HG02943 (cell line): Measurements from ENCODE around the gene SLC24A4.
"Not testable (repeated sequence)": the region's sequence is repeated elsewhere in the genome, so short reads cannot be mapped to it uniquely, and the experiment has no call there.

ENCODE experiments used
- ATAC-seq: cut with Tn5 transposase; IDR thresholded peaks from one replicate; pipeline ENCODE4 v1.9.1; 2021; ENCODE audit warnings: mild to moderate bottlenecking, low read depth, moderate library complexity; ENCODE audit not compliant: unreplicated experiment

The SLC24A4 gene

DNA sequence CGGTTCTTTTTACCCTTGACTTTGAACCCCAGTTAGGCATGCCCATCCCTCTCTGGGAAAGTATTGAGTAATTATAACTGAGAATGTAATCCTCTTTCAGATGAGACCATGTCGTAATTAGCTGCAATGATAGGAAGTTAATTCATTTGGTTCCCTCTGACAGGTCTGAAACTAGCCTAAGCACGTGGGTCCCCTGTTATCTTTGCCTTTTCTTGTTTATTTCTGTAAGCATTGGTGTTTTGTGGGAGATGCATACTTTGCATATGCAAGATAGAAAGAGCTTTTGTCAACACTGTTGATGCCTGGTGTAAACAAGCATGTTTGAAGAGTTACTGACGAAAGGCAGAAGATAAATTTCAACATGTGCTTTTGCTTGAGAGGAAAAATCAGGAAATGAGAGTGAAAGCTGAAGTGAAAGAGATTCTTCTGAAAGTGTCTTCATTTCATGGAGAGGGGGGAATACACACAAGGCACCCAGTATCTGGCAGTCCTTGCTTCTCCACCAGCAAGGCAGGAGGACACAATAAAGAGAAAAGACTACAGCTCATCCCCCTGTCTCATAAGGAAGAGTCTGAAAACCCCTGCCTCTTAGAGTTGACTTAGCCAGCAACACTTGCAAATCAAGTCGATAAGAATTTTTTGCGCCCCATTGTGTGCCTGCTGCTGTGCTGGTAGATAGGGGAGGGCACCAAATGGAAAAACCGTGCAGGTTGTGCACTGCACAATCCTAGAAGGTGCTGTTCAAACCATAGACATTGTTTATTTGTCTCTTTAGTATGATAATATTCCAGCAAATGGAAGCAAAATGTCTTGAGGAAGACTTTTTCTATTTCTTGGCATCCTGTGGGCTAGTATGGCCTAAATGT lies 77.8 kb downstream of the SLC24A4 start:
- ATAC-seq: peak; percentile 73

DNA sequence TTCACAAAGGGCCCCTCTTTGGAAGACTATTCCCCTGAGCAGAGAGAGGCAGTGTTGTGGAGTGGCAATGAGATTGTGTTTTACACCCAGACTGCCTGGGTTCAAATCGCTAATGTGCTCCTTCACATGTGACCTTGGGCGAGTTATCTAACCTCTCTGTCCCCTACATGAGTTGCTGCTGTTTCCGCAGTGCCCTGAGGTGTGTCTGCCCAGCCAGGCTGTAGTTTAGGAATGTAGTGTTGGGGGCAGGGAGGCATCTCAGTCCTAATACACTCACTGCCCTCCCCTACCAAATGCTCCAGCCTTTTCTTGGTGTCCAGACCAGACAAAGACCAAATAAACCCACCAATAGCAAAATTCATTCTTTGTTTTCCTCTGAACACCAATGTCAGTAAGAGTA lies 78.6 kb downstream of the SLC24A4 start:
- no peak for ATAC-seq

DNA sequence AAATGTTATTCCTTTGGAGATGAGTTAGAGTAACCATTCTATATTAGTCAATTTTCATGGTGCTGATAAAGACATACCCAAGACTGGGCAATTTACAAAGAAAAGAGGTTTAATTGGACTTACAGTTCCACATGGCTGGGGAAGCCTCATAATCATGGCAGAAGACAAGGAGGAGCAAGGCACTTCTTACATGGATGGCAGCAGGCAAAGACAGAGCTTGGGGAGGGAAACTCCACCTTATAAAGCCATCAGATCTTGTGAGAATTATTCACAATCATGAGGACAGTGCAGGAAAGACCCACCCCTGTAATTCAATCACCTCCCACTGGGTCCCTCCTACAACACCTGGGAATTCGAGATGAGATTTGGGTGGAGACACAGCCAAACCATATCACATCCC lies 79.5 kb downstream of the SLC24A4 start:
- ATAC-seq: not testable (repeated sequence)

DNA sequence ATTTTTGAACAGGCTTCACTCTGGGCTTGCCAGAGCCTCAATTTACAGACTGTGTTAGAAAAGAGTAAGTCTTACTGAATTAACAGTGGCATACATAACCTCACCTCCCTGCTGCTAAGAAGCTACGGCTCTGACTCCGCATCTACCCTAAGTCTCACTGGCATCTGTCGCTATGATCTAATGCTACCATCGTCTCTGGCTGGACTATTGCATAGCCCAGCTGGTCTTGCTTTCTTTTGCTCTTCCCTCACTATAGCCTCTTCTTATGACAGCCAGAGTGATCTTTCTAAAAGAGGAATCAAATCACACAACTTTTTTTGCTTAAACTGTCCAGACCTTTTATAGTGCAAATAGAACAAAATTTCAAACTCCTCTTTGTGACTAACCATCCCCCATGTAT lies 81.1 kb downstream of the SLC24A4 start:
- no peak for ATAC-seq

DNA sequence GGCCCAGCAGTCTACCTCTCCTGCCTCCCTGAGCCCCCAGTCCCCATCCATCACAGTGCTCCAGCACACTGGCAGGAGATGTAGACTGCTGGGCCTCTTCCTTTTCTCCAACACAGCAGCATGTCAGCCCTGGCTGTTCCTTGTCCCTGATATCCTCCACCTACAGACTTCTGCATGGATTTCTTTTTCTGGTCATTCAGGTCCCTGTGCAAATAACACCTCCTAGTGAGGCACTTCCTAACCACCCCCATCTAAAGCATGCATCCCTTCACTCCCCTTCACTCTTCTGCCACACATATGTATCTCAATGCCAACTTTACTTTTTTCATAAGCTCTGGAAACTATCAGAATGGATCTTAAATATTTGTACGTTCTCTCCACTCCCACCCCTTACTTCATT lies 81.5 kb downstream of the SLC24A4 start:
- ATAC-seq: no peak

DNA sequence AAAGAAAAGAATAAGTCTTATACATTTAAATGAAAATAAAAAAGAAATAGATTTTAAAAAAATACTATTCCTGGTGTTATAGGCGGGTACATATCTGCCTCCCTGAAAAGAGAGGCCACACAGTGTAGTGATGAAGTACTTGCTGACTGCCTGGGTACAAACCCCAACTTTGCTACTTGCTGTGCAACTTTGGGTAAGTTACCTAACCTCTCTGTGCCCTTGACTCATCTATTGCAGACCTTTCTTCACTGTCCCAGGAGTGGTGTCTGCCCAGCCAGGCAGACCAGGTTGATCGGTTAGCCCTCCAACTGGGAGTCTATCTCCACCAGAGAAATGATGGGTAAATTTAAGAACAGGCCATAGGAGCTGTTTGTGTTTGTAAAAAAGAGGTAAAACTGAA lies 82.0 kb downstream of the SLC24A4 start:
- no peak for ATAC-seq

DNA sequence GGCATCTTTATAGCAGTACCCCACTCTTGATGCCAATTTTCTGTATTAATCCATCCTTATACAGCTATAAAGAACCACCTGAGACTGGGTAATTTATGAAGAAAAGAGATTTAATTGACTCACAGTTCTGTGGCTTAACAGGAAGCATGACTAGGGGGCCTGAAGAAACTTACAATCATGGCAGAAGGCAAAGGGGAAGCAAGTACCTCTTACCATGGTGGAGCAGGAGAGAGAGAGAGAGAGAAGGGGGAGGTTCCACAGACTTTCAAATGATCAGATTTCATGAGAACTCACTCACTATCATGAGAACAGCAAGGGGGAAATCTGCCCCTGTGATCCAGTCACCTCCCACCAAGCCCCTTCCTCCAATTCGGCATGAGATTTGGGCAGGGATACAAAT lies 84.4 kb downstream of the SLC24A4 start:
- no peak for ATAC-seq

DNA sequence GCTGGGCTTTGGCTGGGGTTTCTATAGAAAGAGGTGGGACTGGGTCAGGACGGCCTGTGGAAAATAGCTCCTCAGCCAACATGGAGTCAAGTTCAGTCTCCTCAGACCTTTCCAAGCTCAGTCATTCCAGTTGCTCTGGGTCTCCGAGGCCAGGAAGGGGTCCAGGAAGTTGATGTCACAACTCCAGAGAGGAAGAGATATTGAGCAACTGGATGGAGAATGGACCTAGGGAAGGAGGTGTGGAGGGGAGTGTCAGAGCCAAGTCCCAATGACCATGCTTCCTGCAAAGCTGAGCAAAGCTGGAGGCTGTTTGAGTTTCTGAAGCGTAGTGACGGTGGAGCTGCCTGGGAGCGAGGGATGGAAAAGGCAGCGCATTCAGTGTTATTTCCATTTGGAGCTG lies 86.1 kb downstream of the SLC24A4 start:
- no peak for ATAC-seq

DNA sequence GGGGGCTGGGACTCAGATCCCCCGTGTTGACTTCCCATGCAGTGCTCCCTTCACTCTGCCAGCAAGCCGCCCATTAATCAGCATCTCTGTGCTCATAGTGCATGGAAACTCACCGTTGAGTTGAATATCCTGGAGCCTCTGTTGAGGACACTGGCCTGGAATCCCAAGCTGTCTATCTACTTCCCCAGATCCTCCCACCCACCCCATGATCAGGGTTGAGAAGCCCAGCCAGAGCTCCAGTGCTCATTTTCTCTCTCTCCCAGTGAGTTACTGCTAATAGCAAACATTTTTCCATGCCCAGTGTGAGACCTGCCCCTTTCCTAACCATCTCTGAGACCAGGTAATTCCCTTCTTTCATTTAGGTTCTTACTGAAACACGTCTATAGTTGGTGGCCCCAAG lies 88.2 kb downstream of the SLC24A4 start:
- no peak for ATAC-seq

DNA sequence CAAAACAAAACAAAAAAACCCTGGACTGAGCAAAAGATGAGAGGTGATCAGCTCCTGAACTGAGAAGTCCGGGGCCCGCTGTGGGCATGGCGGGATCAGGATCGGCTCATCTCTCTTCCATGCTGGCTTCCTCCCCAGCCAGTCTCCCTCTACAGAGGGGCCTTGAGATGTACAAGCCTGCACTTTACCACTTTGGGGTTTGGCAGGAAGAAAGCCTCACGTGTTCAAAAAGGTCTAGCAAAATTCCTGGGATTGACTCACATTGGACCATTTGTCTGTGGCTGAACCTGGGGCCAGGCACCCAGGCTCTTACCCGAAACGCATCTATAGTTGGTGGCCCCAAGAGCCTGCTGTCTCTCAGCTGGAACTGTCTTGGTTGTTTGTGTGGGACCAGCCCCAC lies 89.0 kb downstream of the SLC24A4 start:
- no peak for ATAC-seq

DNA sequence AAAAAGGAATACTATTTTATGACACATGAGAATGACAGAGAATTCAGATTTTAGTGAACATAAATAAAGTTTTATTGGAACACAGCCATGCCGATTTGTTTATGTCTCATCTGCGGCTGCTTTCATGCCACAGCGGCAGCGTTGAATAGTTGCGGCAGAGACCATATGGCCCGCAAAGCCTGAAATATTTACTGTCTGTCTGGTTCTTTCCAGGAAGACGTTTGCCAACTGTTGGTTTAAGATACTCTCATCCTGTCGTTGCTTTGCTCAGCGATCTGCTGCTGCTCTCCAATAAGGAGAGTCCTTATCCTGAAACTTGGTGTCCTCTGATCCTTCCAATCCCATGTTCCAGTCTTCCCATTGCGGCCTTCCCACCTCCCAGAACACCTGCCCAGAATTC lies 89.9 kb downstream of the SLC24A4 start:
- no peak for ATAC-seq

DNA sequence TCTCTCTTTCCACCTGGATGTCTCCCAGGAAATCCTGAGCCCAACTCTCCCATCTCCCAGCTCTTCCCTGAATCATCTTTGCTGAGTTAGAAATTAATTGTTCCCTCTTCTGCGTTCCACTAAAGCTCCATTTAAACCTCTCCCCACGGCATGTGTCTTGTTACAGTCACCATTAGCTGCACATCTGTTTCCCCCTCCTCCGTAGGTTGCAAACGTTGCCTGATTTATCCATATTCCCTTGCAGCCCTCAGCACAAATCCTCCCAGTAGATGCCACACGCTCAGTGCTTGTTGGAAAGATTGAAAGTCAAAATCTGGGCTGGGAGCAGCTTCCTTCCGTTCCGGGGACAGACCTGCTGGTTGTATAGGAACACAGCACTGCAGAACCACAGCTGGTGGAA lies 90.4 kb downstream of the SLC24A4 start:
- ATAC-seq: no peak

DNA sequence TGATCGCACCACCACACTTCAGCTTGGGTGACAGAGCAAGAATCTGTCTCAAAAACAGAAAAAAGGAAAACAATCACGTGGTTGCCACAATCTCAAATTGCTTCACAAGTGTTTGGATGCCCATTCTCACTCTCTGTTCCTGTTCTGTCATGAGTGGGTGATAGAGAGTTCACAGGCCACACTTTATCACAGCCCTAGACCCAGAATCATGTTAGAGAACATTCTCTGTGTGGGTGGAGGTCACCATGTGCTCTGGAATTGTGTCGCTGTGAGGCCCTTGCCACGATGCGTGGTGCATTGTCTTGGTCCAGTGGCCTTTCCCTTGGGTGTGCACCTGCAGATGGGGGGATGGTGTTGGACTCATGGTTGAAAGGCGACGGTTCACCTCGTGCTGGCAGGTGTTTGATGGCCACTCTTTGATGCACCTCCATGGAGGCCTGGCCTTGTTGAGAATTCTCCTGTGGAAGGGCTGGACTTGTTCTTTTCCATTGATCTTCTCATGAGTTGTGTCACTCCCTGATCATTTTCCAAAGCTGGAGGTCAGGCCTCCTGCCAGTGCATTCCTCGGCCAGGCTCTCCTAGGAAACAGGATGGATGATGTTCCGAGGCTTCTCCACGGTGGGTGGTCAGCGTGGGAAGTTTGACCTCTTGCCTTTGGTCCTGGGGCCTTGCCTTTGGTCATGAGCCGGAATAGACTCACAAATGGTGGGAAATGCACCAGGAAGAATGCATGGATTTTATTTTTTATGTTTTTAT lies 91.9 kb downstream of the SLC24A4 start:
- ATAC-seq: no peak

DNA sequence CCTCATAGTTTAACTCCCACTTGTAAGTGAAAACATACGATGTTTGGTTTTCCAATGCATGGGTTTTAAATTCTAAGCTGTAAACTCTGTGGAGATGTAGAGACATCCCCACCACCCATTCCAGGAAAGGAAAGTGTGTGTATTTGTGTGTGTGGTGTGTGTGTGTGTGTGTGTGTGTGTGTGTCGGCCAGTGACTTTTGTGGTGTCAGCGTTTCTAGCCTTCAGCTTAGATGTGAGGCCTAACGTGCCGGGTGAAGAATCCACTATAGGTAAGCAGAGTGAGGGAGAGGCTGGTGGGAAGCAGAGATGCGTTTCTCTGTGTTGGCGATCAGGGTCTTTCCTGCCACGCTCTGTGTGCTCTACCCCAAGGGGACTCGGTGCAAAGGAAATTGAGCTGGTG lies 93.0 kb downstream of the SLC24A4 start:
- ATAC-seq: no peak

DNA sequence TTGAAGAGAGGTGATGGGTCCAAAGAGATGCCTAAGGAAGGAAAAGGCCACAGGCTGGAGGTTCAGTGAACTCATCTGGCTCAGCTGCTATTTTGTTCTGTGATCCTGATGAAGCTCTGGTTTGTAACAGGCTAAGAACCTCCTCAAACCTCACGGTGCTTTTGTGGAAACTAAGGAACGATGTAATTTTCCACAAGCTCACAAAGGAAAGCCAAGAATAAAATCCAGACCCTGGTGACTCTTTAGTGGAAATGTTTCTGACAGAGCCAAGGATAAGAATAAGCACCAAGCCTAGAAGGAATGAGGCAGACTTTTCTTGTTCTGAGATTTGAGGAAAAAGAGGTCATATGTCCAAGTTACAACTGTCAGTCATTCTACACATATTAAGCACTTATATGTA lies 93.6 kb downstream of the SLC24A4 start:
- ATAC-seq: no peak

DNA sequence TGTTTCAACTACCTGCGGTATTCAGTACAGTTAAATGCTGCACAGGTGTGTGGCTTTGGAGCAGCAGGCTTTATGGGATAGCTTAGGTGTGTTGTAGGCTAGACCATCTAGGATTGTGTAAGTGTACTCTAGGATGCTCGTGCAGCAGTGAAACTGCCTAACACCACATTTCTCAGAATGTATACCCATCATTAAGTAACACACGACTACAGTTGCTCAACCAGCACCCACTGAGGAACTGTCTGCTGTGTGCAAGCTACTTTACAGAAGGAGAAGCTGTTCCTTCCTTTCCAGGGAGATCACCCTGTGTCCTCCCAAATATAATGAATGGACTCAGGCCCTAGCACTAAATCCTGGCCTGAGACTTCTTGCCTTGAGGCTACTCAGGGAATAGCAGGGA lies 94.8 kb downstream of the SLC24A4 start:
- no peak for ATAC-seq

DNA sequence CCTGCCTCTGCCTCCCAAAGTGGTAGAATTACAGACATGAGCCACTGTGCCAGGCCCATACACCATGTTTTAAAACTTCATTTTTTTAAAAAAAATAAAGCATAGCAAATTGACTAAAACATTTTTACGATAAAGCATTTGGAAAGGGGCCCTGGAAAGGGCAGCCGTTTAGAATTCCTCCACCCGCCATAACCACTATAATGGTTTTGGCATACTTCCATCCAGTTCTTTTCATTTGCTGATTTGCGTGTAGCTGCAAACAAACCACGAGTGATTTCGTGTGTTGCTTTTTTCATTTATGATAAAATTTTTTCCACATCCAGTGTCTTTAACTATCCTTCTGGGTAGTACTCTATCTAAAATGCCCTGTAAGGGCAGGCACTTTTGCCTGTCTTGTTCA lies 98.8 kb downstream of the SLC24A4 start:
- ATAC-seq: no peak

DNA sequence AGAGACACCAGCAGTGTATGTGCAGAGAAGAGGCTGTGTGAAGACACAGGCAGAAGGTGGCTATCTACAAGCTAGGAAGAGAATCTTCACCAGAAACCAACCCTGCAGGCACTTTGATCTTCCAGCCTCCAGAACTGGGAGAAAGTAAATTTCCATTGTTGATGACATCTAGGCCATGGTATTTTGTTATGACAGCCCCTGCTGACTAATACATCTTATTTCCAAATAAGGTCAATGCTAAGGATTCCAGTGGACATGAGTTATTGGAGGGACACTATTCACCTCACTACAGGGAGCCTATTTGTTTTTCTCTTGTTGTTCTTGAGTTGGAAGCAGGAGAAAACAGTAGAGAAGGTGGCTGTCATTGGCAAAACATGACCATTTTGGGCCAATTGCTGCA lies 102.1 kb downstream of the SLC24A4 start:
- no peak for ATAC-seq

DNA sequence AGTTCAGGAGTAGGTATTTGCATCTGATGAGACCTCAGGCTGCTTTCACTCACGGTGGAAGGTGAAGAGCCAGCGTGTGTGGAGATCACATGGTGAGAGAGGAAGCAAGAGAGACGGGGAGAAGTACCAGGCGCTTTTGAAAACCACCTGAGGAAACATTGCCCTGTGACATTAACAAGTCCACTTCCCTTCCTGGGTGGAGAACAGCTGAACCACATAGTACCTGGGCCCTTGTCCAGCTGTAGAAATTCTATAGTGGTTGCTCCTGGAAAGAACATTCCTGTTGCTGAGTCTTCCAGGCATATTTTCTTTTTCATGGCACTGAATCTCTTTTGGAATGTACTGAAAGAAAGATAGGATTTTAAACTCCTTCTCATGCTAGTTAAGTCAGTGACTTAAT lies 103.3 kb downstream of the SLC24A4 start:
- no peak for ATAC-seq

DNA sequence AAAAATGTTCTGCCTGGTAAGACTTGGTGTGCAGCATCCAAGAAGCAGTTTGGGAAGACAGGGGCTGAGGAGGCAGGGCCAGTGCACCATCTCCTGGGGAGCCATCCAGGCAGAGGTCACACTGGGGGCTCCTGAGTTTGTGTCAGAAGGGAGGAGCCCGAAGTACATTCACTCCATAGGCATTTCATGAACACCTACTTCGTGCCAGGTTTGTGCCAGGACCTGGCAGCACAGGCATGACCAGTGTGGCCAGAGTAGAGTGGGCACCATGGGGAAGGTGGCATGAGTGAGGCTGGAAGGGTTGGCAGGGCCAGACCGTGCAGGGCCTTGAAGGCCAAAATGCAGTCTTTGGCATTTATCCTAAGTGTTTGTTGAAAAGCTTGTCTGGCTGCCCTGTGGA lies 104.1 kb downstream of the SLC24A4 start:
- no peak for ATAC-seq

DNA sequence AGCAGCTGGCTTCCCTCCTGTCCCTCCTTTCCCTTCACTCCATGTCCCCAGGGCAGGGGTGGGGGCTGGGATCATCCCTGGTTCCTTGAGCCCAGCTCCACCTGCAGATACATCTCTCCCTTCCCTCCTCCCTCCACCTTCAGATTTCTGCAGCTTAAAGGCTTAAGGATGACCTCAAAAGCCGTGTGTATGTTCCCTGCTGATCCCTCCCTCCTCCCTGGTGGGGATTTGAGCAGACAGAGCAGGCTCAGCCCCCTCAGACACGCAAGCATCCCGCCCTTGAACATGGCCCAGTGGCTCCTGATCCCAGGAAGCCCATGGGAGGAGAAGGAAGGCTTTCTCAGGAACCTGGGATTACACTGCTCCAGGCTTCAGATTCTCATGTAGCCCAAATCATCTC lies 107.7 kb downstream of the SLC24A4 start:
- no peak for ATAC-seq

DNA sequence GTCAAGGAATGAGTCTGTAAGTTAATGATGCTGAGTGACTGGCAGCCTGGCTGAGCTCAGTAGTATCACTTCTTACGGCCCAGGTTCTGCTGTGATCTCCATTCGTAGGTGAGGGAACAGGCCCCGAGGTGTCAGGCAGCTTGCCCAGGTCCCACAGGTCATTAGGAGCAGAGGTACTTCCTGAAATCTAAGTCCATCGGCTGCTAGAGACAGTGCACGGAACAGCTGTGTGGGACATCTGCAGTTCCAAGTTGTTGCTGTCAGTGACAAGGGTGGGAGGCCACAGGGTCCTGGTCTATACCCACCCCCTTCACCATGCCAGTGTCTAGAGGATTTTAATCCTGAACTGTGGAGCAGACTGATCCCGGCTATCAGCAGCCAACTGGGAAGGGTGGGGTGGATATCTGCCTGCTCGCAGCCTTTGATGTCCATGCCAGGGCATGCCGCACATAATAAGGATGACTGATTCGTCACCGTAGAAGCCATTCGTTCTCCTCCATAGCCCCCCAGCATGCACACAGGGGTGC lies 108.3 kb downstream of the SLC24A4 start:
- no peak for ATAC-seq
